ENCODE data around the gene PDE4D. TPM values are rescaled to one million over a fixed set of nuclear protein-coding genes. Genes with fewer than 3 reads are reported as not detected.

PDE4D gene
- total and polyA plus RNA-seq, 10 of the 15 experiments (the other 5 are each of a cell fraction or from before 2014, with no cell fraction given) = 0.87 to 4.1 (median 2.2) TPM

DNA sequence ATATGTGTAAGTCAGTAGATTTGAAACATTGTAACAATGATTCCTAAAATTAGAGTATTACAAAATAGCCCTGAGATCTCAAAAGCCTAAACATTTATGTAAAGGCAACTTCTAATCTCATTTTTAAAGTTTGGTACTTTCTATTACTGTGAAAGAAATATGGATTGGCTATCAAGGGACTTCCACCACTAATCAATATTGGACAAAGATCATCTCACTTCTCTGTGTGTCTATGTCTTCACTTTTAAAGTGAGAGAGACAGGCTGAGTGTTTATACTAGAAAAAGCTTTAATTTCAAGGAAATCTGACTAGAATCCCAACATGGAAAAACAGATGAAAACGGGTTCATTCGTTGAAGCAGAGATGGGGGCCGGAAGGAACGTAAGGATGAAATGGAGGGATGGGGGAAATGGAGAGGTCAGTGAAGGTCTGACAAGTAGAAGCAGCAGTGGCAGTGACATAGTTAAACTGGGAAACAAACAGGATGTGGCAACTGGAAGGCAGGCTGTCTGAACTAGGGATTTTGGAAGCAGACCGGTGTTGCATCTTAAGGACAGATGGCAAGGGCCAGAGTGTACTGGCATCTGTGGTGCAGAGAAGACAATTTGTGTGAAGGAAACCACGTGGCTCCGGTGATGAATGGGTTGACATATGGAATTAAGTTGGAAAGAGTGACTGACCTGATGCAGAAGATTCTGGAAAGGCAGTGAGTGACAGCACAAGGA lies 60.8 kb downstream of the PDE4D start:
- Histone ChIP-seq H3K4me2 (ENCODE audit: control insufficient read depth, insufficient read depth) (no peak overlapping the region), H3K27ac (ENCODE audit: control insufficient read depth, insufficient read depth) (no peak overlapping the region), H3K27me3 (replicated peaks in 1 of 2; ENCODE audit: control insufficient read depth in 2 of 2, insufficient read depth in 2 of 2, low read length in 1 of 2) (no peaks in the 10 kb centered on the region; a peak in 1 of 4 replicates), H4K20me1 (ENCODE audit: control insufficient read depth, insufficient read depth) (no peaks in the 10 kb centered on the region), H3K9me3 (replicated peaks; ENCODE audit: control insufficient read depth, insufficient read depth, low read length) (no peaks in the 10 kb centered on the region), H2AFZ (ENCODE audit: control insufficient read depth, low read depth, low read length) (no peak overlapping the region), H3K4me1 (ENCODE audit: control insufficient read depth, insufficient read depth, low read length) (no peaks in the 10 kb centered on the region), H3K4me3 (no peak overlapping the region), H3K9ac (ENCODE audit: control insufficient read depth, insufficient read depth, low read length) (no peak overlapping the region), H3K79me2 (ENCODE audit: control insufficient read depth, insufficient read depth, low read length) (no peaks in the 10 kb centered on the region), H3K36me3 (ENCODE audit: control insufficient read depth in 2 of 2, insufficient read depth in 2 of 2, low read length in 1 of 2) (no peaks in the 10 kb centered on the region)
- no TSS peak for BruUV-seq (replicated peaks)
- WGBS (ENCODE audit: insufficient coverage, insufficient replicate concordance, low lambda C conversion rate, missing lambda C conversion rate) = 59% methylated on average over 7 of the region's 7 CpGs
- RAD21 ChIA-PET (ENCODE audit: unreplicated experiment) = no interaction called here
- SMC1A ChIA-PET (ENCODE audit: uncharacterized antibody, unreplicated experiment) = no interaction called here
- CTCF ChIA-PET = no interaction called here
- ATAC-seq (no peak), FAIRE-seq (no peak), DNase-seq (ENCODE audit: low read depth, low spot score) (no peak)
- intact Hi-C loops (cut with micrococcal nuclease; ENCODE audit: unreplicated experiment) (no loop called here), in situ Hi-C loops (cut with MboI) (no loop called here)
- TF ChIP-seq MLLT1 (IDR thresholded peaks at IDR 0.05) (no peak), SPI1 (IDR thresholded peaks at IDR 0.05; ENCODE audit: borderline replicate concordance, insufficient read depth, low read depth, low read length) (no peak), NR2C1 (IDR thresholded peaks at IDR 0.05) (no peak), LARP7 (IDR thresholded peaks at IDR 0.05) (no peak), TARDBP (IDR thresholded peaks at IDR 0.05; ENCODE audit: borderline replicate concordance) (no peak), CBFB (IDR thresholded peaks at IDR 0.05; ENCODE audit: low read depth) (no peak)
- POLR2A ChIA-PET = no interaction called here

Data from GM12878 (cell line).